Measurements from ENCODE around the gene TXNDC15.
"Not testable (repeated sequence)": the region's sequence is repeated elsewhere in the genome, so short reads cannot be mapped to it uniquely, and the experiment has no call there.

The TXNDC15 gene, protein sequence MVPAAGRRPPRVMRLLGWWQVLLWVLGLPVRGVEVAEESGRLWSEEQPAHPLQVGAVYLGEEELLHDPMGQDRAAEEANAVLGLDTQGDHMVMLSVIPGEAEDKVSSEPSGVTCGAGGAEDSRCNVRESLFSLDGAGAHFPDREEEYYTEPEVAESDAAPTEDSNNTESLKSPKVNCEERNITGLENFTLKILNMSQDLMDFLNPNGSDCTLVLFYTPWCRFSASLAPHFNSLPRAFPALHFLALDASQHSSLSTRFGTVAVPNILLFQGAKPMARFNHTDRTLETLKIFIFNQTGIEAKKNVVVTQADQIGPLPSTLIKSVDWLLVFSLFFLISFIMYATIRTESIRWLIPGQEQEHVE

GRCh38 chr5:134873987-134874830 is at the start of gene TXNDC15:
Gene TXNDC15, plus strand, starts transcription at chr5:134874371. Its CDS starts 57 bp downstream, at chr5:134874428.
- peak; percentile 86 for DNase-seq

- DNase-seq, result no peak
Observed at GRCh38 chr5:134824681-134825080, 49.5 kb upstream of the TXNDC15 start.

- no peak for DNase-seq
Observed at GRCh38 chr5:134825212-134825611, 49.0 kb upstream of the TXNDC15 start.

- DNase-seq, result peak; percentile 65
Observed at GRCh38 chr5:134833340-134834032, 40.7 kb upstream of the TXNDC15 start.

GRCh38 chr5:134835623-134836022 is 38.5 kb upstream of the TXNDC15 start:
- DNase-seq, result no peak

DNA sequence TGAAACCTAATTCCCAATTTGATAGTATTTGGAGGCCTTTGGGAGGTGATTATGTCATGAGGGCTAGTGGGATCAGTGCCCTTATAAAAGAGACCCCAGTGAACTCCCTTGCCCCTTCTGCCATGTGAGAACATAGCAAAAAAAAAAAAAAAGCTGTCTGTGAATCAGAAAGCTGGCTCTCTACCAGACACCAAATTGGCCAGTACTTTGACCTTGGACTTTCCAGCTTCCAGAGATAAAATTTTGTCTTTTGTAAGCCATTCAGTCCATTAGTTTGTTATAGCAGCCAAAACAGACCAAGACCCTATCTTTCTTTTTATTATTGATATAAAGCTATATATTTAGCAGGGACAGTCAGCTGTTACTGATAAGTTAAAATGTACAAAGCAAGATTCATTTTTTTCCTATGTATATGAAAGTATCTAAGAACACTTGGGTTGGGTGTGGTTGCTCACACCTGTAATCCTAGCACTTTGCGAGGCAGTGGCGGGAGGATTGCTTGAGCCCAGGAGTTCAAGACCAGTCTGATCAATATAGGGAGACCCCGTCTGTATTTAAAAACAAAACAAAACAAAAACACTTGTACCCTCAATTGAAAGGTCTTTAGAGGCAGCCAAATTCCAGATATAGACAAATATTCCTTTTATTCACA is 36.5 kb upstream of the TXNDC15 start:
- DNase-seq, result no peak

DNA sequence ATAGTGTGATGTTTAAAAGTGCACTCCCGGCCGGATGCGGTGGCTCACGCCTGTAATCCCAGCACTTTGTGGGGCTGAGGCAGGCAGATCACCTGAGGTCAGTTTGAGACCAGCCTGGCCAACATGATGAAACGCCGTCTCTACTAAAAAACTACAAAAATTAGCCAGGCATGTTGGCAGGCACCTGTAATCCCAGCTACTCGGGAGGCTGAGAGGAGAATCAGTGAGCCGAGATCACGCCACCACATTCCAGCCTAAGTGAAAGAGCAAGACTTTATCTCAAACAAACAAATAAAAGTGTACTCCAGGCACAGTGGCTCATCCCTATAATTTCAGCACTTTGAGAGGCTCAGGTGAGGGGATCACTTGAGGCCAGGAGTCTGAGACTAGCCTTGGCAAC is 35.8 kb upstream of the TXNDC15 start:
- DNase-seq, result not testable (repeated sequence)

DNA sequence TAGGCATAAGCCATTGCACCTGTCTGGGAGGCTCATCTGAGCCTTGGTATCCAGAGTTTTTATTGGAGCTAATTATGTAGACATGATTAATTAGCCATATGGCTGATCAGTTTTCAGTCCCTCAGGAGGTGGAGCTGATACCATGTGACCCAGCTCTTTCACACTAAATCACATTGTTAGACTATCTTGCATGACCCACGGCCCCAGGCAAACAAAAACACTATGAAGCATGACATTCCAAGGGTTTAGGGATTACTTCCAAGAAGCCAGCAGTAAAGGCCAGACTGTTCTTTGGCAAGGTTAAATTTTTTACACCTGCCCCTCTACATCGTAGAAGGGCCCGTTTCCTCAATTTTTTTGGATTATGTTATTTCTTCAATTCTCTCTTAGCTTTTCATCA is 33.4 kb upstream of the TXNDC15 start:
- DNase-seq, result no peak

GRCh38 chr5:134844252-134844651 is 29.9 kb upstream of the TXNDC15 start:
- no peak for DNase-seq

- DNase-seq, result peak; percentile 49
Observed at GRCh38 chr5:134845335-134845851, 28.8 kb upstream of the TXNDC15 start.

- DNase-seq, result peak; percentile 96
Observed at GRCh38 chr5:134845852-134846640, 28.1 kb upstream of the TXNDC15 start, which contains the start of gene C5orf24. Gene C5orf24, plus strand, starts transcription at chr5:134845968. Its CDS starts 8,933 bp downstream, at chr5:134854901.

- DNase-seq, result peak; percentile 28
Observed at GRCh38 chr5:134846641-134846960, 27.6 kb upstream of the TXNDC15 start.

- DNase-seq, result not testable (repeated sequence)
Observed at GRCh38 chr5:134849434-134849933, 24.7 kb upstream of the TXNDC15 start.

GRCh38 chr5:134851307-134851923 is 22.8 kb upstream of the TXNDC15 start:
- DNase-seq, result peak; percentile 56

- not testable (repeated sequence) for DNase-seq
Observed at GRCh38 chr5:134856465-134856864, 17.7 kb upstream of the TXNDC15 start.

GRCh38 chr5:134857401-134857800 is 16.8 kb upstream of the TXNDC15 start:
- no peak for DNase-seq

DNA sequence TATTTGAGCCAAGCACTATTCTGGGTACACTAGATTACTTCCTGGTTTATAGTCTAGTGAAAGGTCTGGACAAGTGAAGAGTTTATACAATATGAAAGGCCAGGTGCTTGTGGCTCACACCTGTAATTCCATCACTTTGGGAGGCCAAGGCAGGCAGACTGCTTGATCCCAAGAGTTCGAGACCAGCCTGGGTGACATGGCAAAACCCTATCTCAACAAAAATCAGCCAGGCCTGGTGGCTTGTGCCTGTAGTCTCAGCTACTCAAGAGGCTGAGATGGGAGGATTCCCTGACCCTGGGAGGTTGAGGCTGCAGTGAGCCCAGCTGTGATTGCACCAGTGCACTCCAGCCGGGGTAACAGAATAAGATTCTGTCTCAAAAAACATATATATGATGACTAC is 9.5 kb upstream of the TXNDC15 start:
- DNase-seq, result no peak

DNA sequence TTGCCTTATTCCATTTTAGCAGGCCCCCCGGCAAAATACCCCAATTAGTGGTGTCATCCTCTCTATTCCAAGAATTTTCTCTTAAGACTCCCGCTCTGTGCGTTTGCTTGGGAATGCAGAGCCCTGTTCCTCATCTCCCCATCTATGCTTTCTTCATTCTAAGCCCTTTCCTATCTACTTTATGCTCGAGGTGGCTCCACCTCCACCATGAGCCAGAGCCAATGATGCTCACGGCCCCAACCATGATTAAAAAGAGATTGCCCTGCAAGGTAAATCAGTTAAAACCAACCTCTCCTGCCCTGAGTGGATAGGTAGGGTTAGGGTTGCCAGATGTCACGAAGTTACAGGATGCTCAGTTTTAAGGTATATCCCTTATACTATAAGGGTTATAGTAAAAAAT is 677 bp upstream of the TXNDC15 start:
- DNase-seq, result no peak

DNA sequence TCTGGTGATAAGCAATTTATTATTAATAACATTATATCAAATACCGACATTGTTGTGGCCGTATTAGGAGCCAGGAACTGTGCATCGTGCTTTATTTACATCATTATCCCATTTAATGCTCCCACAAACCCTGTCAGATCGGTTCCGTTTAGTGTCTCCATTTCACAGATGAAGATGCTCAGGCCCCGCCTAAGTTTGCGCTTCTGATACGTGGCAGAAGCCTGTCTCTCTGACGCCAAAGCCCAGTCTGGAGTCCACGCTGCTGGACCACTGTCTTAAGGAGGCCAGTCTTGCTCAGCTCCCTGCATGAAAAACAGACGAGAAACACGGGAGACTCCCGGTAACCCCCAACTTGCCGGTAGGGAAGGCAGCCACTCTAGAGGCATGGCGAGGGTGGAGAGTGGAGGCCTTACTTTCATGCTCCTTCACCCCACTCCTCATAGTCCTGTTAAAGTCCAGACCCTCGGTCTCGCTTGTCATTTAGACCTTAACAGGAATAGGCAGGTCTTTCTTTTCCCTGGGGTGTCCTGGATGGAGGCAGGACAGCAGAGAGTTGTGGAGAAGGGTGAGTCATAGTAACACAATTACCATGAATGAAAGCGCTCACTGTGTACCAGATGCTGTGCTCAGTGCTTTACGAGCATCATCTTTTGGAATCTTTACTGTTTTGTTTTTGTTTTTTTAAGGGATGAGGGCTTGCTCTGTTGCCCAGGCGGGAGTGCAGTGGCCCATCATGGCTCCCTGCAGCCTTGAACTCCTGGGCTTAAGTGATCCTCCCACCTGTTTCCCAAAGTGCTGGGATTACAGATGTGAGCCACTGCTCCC is 872 bp downstream of the TXNDC15 start:
- DNase-seq, result peak; percentile 87

GRCh38 chr5:134877159-134877558 is 3.0 kb downstream of the TXNDC15 start:
- DNase-seq, result no peak
